Vagina (tissue), 2 donors: ENCODE measurements around the gene COX10. TPM values are rescaled to one million over a fixed set of nuclear protein-coding genes. Genes with fewer than 3 reads are reported as not detected.

Source experiments
- DNase-seq, 2 donors: peaks; one replicate each; pipeline ENCODE4 v3.0.0-alpha.2; 2017; ENCODE audit errors: extremely low spot score in 2 of 2
- H3K27ac ChIP-seq: fragments of 200-600 bp; sonication (generic); one replicate; pipeline ENCODE4 v1.5.1; 2019
- H3K27me3 ChIP-seq: fragments of 200-600 bp; sonication (generic); one replicate; pipeline ENCODE4 v1.5.1; 2019
- H3K36me3 ChIP-seq, 2 donors: fragments of 200-600 bp; sonication (generic); one replicate each; pipeline ENCODE4 v1.5.1; 2017 to 2019
- H3K4me1 ChIP-seq: fragments of 200-600 bp; sonication (generic); one replicate; pipeline ENCODE4 v1.5.1; 2019
- H3K4me3 ChIP-seq, 2 donors: fragments of 200-600 bp; sonication (generic); 1 replicate in 1 of 2; 2 replicates in 1 of 2; pipeline ENCODE4 v1.5.1; 2016 to 2019
- H3K9me3 ChIP-seq: fragments of 200-600 bp; sonication (generic); one replicate; pipeline ENCODE4 v1.5.1; 2019
- POLR2A ChIP-seq, 2 donors: fragments of 450-650 bp; IDR thresholded peaks; one replicate each; pipeline ENCODE4 v1.6.1; 2017; ENCODE audit warnings: antibody characterized with exemption in 2 of 2, mild to moderate bottlenecking in 2 of 2, moderate library complexity in 2 of 2
- POLR2AphosphoS5 ChIP-seq, 2 donors: sonication (generic); formaldehyde crosslinking; IDR thresholded peaks; one replicate each; pipeline ENCODE4 v1.9.0; 2017; ENCODE audit warnings: antibody characterized with exemption in 2 of 2, mild to moderate bottlenecking in 2 of 2, low read depth in 1 of 2; ENCODE audit not compliant: insufficient read depth in 1 of 2
- intact Hi-C: fragments of 100-400 bp; cut with DNase I; formaldehyde crosslinking; loops from one replicate; pipeline ENCODE4 v1.15.1; 2023
- total RNA-seq: library from RNA; depleted of rRNA; stranded (reverse); fragments of >200 nt; gene quantifications from one replicate; pipeline ENCODE4 v1.2.3, GENCODE V29; 2016
- TF ChIP-seq, protein P1 (sequence below), 3 experiments: fragments of 450-650 bp in 2 of 3; fragments of 200-600 bp in 1 of 3; sonication (generic) in 1 of 3; IDR thresholded peaks; one replicate each; pipeline ENCODE4 v1.5.1; 2017 to 2019; ENCODE audit warnings: antibody characterized with exemption in 3 of 3, mild to moderate bottlenecking in 2 of 3, moderate library complexity in 2 of 3

Gene COX10
- total RNA-seq, 1 donor from 2014 or later: 27.5 TPM

DNA sequence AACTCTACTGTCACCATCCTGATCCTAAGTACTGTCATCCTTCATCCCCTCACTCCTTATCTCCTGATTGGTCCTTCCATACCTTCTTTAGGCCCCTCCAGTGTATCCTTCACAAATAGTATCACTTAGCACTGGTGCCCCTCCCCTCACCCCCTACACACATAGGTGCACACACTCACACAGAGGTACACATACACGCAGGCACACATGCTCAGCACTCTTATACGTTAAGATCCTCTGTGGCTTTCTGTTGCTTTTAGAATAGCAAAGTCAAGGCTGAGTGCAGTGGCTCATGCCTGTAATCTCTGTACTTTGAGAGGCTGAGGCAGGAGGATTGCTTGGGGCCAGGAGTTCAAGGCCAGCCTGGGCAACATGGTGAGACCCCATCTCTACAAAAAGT, 135.2 kb downstream of the COX10 start:
- Histone ChIP-seq H3K9me3 (no peaks in the 10 kb centered on the region), H3K27ac (no peak overlapping the region), H3K27me3 (no peaks in the 10 kb centered on the region), H3K36me3 (peaks cover 0 to 20% of the 10 kb centered on the region in 2 donors), H3K4me1 (peaks cover 26% of the 10 kb centered on the region), H3K4me3 (no peak overlapping the region)
- no peak for TF ChIP-seq POLR2A (IDR thresholded peaks at IDR 0.05)
- TF ChIP-seq POLR2AphosphoS5 (IDR thresholded peaks at IDR 0.05; ENCODE audit: insufficient read depth in 1 of 2, low read depth in 1 of 2): no peak
- TF ChIP-seq, protein P1, sequence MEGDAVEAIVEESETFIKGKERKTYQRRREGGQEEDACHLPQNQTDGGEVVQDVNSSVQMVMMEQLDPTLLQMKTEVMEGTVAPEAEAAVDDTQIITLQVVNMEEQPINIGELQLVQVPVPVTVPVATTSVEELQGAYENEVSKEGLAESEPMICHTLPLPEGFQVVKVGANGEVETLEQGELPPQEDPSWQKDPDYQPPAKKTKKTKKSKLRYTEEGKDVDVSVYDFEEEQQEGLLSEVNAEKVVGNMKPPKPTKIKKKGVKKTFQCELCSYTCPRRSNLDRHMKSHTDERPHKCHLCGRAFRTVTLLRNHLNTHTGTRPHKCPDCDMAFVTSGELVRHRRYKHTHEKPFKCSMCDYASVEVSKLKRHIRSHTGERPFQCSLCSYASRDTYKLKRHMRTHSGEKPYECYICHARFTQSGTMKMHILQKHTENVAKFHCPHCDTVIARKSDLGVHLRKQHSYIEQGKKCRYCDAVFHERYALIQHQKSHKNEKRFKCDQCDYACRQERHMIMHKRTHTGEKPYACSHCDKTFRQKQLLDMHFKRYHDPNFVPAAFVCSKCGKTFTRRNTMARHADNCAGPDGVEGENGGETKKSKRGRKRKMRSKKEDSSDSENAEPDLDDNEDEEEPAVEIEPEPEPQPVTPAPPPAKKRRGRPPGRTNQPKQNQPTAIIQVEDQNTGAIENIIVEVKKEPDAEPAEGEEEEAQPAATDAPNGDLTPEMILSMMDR (IDR thresholded peaks at IDR 0.05): no peak
- intact Hi-C loops: no loop called here
- DNase-seq: no peak

DNA sequence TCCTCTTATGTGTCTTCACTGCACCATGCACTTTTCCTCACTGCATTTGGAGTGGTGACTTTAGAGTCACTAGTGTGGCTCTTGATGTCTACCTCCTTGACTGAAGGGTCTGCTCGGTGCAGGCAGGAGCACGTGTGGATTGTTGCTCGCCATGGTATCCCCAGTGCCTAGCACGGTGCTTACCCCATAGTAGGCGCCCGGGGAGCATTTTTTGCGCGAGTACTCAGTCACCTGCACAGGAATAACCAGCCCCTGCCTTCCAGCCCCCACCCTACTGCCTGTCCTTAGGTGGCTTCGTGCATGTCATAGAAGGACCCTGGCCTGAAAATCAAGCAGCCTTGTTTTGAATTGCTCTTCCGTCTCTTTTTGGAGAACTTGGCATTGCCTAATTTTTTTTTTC, 136.1 kb downstream of the COX10 start:
- TF ChIP-seq POLR2AphosphoS5 (IDR thresholded peaks at IDR 0.05; ENCODE audit: insufficient read depth in 1 of 2, low read depth in 1 of 2): no peak
- TF ChIP-seq POLR2A (IDR thresholded peaks at IDR 0.05): no peak
- TF ChIP-seq, protein P1 (IDR thresholded peaks at IDR 0.05): no peak
- no peak overlapping the region for H3K27ac ChIP-seq
- no peaks in the 10 kb centered on the region for H3K27me3 ChIP-seq
- H3K36me3 ChIP-seq: peaks cover 0 to 20% of the 10 kb centered on the region in 2 donors
- intact Hi-C loops: no loop called here
- H3K4me1 ChIP-seq: peaks cover 18% of the 10 kb centered on the region
- H3K4me3 ChIP-seq: no peak overlapping the region
- H3K9me3 ChIP-seq: no peaks in the 10 kb centered on the region
- DNase-seq: no peak

DNA sequence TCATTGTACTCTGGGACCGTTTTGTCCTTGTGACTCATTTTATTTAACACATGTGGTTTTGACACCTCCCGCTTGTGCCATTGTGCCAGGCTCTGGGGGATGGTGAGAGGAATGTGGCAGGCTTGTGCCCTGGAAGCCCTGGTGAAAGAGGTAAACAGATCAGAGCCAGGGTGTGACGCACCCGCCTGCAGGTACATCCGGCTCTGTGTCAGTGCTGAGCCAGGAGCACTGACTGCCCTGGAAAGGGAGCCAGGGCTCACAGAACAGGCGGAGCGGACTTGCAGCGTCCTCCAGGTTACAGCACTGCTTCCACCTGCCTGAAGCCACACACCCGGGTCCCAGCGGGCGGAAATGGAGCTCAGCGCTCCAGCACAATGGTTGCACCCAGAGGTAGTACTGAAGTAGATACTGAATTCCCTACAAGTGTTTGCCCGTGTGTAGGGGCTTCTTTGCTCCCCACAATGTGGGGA, 136.7 kb downstream of the COX10 start:
- H3K27ac ChIP-seq: no peak overlapping the region

DNA sequence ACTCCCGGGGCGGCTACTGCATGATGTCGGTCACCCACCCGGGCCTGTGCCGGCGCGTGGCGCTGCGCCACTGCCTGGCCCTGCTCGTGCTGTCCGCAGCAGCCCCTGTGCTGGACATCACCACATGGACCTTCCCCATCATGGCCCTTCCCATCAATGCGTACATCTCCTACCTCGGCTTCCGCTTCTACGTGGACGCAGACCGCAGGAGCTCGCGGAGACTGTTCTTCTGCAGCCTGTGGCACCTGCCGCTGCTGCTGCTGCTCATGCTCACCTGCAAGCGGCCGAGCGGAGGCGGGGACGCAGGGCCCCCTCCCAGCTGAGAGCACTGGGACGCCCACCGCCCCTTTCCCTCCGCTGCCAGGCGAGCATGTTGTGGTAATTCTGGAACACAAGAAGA, 137.6 kb downstream of the COX10 start:
- intact Hi-C loops: no loop called here
- Histone ChIP-seq H3K27me3 (no peaks in the 10 kb centered on the region), H3K9me3 (no peaks in the 10 kb centered on the region), H3K4me1 (peaks cover 3% of the 10 kb centered on the region), H3K36me3 (peaks cover 0 to 20% of the 10 kb centered on the region in 2 donors), H3K4me3 (no peak overlapping the region), H3K27ac (no peak overlapping the region)
- TF ChIP-seq, protein P1 (IDR thresholded peaks at IDR 0.05): no peak
- TF ChIP-seq POLR2A (IDR thresholded peaks at IDR 0.05): no peak
- TF ChIP-seq POLR2AphosphoS5 (IDR thresholded peaks at IDR 0.05; ENCODE audit: insufficient read depth in 1 of 2, low read depth in 1 of 2): no peak
- no peak for DNase-seq

More for the DNA sequence above, 136.7 kb downstream of the COX10 start:
- Histone ChIP-seq H3K27me3 (no peaks in the 10 kb centered on the region), H3K36me3 (peaks cover 0 to 20% of the 10 kb centered on the region in 2 donors), H3K4me3 (no peak overlapping the region), H3K4me1 (peaks cover 12% of the 10 kb centered on the region), H3K9me3 (no peaks in the 10 kb centered on the region)
- no peak for DNase-seq
- intact Hi-C loops: no loop called here
- TF ChIP-seq, protein P1 (IDR thresholded peaks at IDR 0.05): no peak
- TF ChIP-seq POLR2A (IDR thresholded peaks at IDR 0.05) (no peak), POLR2AphosphoS5 (IDR thresholded peaks at IDR 0.05; ENCODE audit: insufficient read depth in 1 of 2, low read depth in 1 of 2) (no peak)

DNA sequence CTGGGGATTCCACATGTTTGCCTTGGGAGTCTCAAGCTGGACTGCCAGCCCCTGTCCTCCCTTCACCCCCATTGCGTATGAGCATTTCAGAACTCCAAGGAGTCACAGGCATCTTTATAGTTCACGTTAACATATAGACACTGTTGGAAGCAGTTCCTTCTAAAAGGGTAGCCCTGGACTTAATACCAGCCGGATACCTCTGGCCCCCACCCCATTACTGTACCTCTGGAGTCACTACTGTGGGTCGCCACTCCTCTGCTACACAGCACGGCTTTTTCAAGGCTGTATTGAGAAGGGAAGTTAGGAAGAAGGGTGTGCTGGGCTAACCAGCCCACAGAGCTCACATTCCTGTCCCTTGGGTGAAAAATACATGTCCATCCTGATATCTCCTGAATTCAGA, 138.5 kb downstream of the COX10 start:
- no peaks in the 10 kb centered on the region for H3K9me3 ChIP-seq
- peaks cover 0 to 20% of the 10 kb centered on the region in 2 donors for H3K36me3 ChIP-seq
- TF ChIP-seq POLR2A (IDR thresholded peaks at IDR 0.05): no peak
- TF ChIP-seq, protein P1 (IDR thresholded peaks at IDR 0.05): no peak
- TF ChIP-seq POLR2AphosphoS5 (IDR thresholded peaks at IDR 0.05; ENCODE audit: insufficient read depth in 1 of 2, low read depth in 1 of 2): no peak
- H3K27ac ChIP-seq: no peak overlapping the region
- intact Hi-C loops: no loop called here
- H3K4me3 ChIP-seq: no peak overlapping the region
- H3K4me1 ChIP-seq: no peaks in the 10 kb centered on the region
- no peaks in the 10 kb centered on the region for H3K27me3 ChIP-seq
- DNase-seq: no peak
